GM18868 (cell line): Measurements from ENCODE around the gene EID2B.
A peak's percentile ranks its signal among the peaks of the same experiment; 100 is the strongest.

ENCODE experiments used
- ATAC-seq: cut with Tn5 transposase; IDR thresholded peaks from one replicate; pipeline ENCODE4 v1.9.1; 2021; ENCODE audit warnings: mild to moderate bottlenecking, moderate library complexity; ENCODE audit not compliant: unreplicated experiment

The EID2B gene

GRCh38 chr19:39532233-39533002, at the start of gene EID2B:
Gene EID2B, minus strand, starts transcription at chr19:39532852. Its CDS starts 50 bp downstream, at chr19:39532802.
- peak; percentile 79 for ATAC-seq

DNA sequence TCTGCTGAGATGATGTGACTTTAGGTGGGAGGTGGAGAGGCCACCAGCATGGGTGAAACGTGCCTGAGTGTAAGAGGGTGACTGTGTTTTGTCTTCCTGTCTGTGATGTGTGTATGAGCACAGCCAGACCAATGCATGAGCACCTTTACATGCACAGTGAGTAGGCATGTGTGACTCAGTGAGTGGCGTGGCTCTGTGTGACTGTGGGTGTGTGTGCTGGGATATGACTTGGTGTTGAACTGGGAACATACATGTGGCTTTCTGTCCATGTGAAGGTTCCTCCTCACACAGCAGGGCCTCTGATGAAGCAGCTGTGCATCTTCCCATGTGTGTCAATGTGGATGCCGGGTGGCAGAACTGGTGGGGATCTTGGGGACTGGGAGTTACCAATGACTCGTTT, 49.8 kb upstream of the EID2B start:
- no peak for ATAC-seq

GRCh38 chr19:39568604-39569003, 36.0 kb upstream of the EID2B start:
- no peak for ATAC-seq

- no peak for ATAC-seq
Measured at GRCh38 chr19:39566064-39566463, 33.4 kb upstream of the EID2B start.

DNA sequence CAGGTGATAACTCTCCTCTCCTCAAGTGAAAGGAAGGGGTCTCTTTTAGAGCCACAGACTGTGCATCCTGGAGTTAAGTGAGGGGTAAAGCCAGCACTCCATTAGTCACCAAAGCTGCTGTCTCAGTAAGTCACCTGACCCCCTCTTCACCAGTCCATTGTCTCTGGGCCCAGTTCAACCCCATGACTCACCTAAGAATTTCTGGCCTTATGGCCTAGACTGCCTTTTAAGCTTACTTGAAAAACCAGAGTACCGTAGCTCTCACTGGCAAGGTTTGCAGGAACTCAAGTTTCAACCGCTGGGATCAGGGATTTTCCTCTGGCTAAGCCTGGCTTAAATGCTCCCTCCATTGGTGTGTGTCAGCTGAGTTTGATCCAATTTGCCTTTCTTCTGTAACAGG, 30.8 kb upstream of the EID2B start:
- ATAC-seq, result no peak

GRCh38 chr19:39558624-39559117, 26.0 kb upstream of the EID2B start:
- ATAC-seq, result no peak

DNA sequence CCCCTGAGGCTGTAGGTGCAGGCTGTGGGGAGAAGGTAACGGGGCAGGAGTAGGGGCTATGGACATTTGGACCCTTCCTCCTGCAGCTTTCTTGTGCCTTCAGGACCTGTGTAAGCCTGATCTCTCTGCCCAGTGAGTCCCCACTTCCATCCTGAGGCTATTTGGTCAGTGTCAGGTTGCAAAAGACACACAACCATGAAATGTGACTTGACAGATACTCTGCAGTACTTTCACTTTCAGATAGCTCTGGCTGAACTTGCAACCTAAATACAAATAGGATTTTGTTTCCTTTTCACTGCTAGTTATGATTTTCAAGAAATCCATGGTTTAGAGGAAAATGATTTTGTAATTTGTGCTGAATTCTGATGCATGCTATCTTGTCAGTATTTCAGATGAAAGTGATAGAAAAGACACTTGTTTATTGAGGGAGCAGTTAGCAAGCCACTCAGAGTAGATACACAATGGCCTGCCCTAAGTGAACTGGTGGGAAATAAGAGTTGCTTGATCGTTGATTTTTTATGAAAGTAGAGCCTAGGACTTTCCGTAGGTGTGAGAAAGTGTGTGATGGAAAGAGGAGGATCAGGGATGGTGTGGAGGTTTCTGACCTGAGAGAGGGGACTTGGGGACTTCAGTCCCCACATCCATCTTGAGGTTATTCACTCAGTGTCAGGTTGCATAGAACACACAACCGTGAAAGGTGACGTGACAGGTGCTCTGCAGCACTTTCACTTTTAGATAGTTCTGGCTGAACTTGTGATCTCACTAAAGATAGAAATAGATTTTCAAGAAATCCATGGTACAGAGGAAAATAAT, 25.4 kb upstream of the EID2B start:
- ATAC-seq, result no peak

- no peak for ATAC-seq
Measured at GRCh38 chr19:39555883-39556282, 23.2 kb upstream of the EID2B start.

GRCh38 chr19:39554701-39555311, 22.2 kb upstream of the EID2B start:
- ATAC-seq, result no peak

GRCh38 chr19:39553082-39553652, 20.5 kb upstream of the EID2B start:
- ATAC-seq, result no peak

- no peak for ATAC-seq
Measured at GRCh38 chr19:39550197-39550596, 17.5 kb upstream of the EID2B start.

DNA sequence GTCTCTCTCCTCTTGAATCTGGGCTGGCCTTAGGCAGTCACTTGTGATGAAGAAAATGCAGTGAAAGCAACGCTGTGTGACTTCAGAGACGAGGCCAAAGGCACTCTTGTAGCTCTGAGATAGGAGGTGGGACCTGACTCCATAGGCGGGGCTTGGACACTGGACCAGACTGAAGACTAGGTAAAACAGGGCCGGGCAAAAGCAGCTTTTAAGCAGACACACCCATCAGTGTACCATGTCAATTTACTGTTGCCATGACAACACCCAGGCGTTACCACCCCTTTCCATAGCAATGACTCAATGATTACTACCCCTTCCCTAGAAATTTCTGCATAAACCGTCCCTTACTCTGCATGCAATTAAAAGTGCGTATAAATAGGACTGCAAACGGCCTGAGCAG, 13.9 kb upstream of the EID2B start:
- ATAC-seq, result no peak

DNA sequence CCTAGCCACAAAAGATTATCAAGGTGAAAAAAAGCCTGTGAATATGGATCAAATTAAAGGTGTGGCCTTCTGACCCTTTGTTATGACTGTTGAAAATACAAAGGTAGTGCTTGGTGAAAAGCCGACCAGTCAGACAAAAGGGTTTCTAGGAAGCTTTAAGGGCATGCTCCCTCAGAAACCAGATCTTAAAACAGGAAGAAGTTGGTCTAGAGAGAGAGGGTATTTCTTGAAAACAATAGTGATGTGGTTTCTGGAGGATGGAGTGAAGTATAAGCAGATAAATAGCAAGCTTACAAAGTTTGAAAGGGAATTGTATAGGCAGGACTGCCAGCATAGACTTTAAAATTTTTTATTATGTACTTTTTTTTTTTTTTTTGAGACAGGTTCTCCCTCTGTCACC, 12.3 kb upstream of the EID2B start:
- no peak for ATAC-seq

DNA sequence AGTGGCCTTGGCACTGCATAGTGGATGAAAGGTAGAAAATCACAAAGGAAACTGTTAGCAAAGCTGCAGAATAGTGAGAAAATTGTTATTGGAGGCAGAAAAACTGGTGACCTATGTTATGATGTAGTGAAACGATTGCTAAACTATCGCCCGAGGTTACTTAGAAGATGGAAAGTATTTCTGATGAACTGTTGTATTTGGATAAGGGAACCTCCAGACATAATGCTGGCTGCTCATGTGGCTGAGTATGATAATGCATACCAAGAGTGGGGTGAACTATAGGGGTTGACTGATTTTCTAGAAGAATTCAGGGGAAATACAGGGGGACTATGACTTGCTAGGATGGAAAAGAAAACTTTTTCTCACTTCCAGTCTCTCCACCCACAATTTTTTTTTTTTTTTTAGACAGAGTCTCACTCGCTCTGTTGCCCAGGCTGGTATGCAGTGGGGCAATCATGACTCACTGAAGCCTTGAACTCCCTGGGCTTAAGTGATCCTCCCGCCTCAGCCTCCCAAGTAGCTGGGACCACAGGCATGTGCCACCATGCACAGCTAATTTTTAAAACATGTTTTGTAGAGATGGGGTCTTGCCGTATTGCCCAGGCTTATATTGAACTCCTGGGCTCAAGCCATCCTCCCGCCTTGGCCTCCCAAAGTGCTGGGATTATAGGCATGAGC, 11.7 kb upstream of the EID2B start:
- no peak for ATAC-seq

GRCh38 chr19:39543477-39543857, 10.8 kb upstream of the EID2B start:
- no peak for ATAC-seq

DNA sequence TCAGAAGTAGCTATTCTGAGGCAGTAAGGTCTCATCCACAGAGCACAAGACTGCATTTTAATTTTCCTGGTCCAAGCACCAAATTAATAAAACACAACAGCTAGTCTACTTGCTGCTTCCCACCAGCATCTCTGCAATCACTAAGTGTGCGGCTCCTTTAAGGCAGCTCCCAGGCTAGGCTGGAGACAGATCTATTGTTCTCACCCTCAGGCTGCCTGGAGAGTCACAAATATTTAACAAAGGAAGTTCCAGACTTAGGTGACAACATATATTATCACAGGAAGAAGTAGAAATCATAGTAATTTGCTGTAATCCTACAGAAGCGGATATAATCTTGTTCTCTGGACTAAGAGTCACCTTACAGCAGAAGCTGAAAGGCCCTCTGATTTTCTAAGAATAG, 9.6 kb upstream of the EID2B start:
- ATAC-seq, result no peak

DNA sequence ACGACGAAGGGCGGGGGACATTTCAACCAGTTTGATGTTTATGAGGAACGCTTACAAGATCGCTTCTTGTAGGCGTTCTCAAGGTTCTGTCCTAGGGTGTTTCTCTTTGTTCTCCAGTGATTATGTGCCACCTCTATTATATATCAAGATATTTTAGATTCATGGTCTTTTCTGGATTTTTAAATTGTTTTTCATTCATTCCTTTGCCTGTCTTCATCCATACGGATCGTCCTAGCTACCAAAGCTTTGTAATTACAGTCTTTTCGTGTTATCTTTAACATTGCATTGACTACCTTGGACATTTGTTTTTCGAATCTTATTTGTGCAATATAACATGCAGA, 7.7 kb upstream of the EID2B start:
- ATAC-seq, result no peak

DNA sequence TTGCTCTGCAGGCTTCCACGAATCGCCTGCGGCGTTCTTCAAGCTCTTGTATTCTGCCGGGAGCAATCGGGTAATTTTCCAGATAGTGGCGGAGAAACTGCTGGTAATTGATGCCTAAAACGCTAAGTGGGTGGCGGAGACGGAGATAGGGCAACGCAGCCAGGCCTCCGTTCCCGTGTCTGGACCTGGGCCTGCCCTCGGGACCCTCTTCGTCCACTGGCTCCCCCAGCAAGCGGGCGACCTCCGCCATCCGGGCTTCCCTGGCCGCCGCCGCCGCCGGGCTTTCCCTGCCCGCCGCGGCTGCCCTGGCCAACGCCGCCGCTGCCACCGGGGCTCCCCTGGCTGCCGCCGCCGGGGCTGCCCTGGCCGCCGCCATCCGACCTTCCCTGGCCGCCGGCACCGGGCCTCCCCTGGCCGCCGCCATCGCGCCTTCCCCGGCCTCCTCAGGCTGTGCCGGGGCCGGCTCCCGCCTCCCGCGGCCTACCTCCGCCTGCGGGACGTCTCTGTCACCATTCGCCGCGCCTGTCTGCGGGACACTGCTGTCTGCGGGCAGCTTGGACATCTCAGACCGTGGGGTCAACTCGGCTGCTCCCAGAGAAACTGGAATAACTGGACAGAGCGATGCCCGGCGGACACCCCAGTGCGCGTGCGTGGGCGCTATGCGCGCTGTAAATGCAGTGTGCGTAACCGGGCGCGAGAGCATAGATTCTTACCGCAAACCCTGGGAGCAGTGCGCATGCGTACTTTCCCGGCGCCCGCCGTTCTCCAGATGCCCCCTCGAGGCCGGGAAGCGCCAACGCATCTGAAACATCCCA, 7.1 kb upstream of the EID2B start, which contains the start of gene EID2:
Gene EID2, minus strand, starts transcription at position 644 of the 815 bp plus-strand sequence. Its CDS starts 82 bp downstream, at position 562.
- ATAC-seq, result peak; percentile 86

DNA sequence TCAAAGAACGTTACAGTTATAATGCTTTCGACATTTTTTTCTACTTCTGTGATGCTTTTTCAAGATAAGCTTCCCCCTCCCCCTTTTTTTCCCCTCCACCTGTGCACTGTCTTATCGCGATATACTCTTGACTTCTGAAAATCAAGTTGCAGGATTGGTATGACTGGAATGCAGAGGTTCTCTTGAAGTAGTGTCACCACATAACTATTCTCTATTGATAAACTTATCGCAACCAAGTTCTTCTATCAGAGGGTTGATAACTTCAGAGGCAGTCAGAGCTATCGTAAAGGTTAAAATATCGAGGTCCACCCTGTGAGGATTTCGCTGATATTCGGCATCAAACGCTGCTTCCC, 6.5 kb upstream of the EID2B start:
- ATAC-seq, result no peak

DNA sequence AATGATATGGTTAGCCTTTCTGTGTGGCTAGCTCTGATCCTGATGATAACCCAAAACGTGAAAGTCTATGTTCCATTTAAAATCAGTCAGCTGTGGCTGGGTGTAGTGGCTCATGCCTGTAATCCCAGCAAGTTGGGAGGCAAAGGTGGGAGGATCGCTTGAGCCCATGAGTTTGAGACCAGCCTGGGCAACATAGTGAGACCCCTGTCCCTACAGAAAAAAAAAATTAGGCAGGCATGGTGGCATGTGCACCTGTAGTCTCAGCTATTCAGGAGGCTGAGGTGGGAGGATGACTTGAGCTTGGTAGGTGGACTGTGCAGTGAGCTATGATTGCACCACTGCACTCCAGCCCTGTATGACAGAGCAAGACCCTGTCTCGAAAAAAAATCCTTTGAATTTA, 1.1 kb upstream of the EID2B start:
- ATAC-seq, result no peak
